IMR-90 (cell line): ENCODE measurements around the gene CYP2F1. TPM values are rescaled to one million over a fixed set of nuclear protein-coding genes. Genes with fewer than 3 reads are reported as not detected.

ENCODE experiments used
- ATAC-seq: fragments of 200-7000 bp; cut with Tn5 transposase; 2 replicates; pipeline ENCODE4 v1.9.1; 2020; ENCODE audit warnings: low read depth, mild to moderate bottlenecking, moderate library complexity
- BruUV-seq: library from RNA; stranded (reverse); fragments of 400-500 nt; replicated peaks from 2 replicates; lab custom pipeline; 2021; lab: Mats Ljungman, UMichigan
- CTCF ChIA-PET: fragments of 300-600 bp; formaldehyde crosslinking; extraction: SDS; loops from one replicate; lab custom pipeline; 2021; ENCODE audit warnings: antibody characterized with exemption; lab: Yijun Ruan, JAX
- POLR2A ChIA-PET: fragments of 300-600 bp; sonication (Branson Sonifier 250); formaldehyde crosslinking; loops from one replicate; lab custom pipeline; 2022; ENCODE audit warnings: antibody characterized with exemption; ENCODE audit not compliant: unreplicated experiment; lab: Charles Lee
- DNase-seq: peaks from one replicate; pipeline ENCODE4 v3.0.0; 2013
- H2AFZ ChIP-seq: replicated peaks from 2 replicates; pipeline ENCODE3; 2013; ENCODE audit warnings: low read length, mild to moderate bottlenecking; ENCODE audit not compliant: poor library complexity
- H2AK5ac ChIP-seq: 2 replicates; pipeline ENCODE4 v1.6.1; 2013; ENCODE audit warnings: low read depth, low read length, inconsistent platforms
- H2AK9ac ChIP-seq: replicated peaks from 2 replicates; pipeline ENCODE3; 2013; ENCODE audit warnings: mild to moderate bottlenecking, low read depth, low read length, moderate library complexity; ENCODE audit not compliant: poor library complexity
- H2BK120ac ChIP-seq: 2 replicates; pipeline ENCODE4 v1.6.1; 2013; ENCODE audit warnings: low read depth, low read length, inconsistent platforms
- H2BK15ac ChIP-seq: 3 replicates; pipeline ENCODE4 v1.6.1; 2013; ENCODE audit warnings: low read depth, low read length, inconsistent platforms
- H2BK20ac ChIP-seq: 2 replicates; pipeline ENCODE4 v1.6.1; 2013; ENCODE audit warnings: low read depth, mild to moderate bottlenecking, inconsistent platforms, low read length, moderate library complexity
- H2BK5ac ChIP-seq: 2 replicates; pipeline ENCODE4 v1.6.1; 2013; ENCODE audit warnings: mild to moderate bottlenecking, low read depth, low read length, inconsistent platforms; ENCODE audit not compliant: poor library complexity, severe bottlenecking
- H3K14ac ChIP-seq: replicated peaks from 2 replicates; pipeline ENCODE4 v1.6.1; 2013; ENCODE audit warnings: low read depth, low read length, inconsistent platforms
- H3K18ac ChIP-seq: 2 replicates; pipeline ENCODE4 v1.6.1; 2013; ENCODE audit warnings: low read depth, low read length, control low read depth
- H3K23ac ChIP-seq: 2 replicates; pipeline ENCODE4 v1.6.1; 2013; ENCODE audit warnings: low read depth, low read length, inconsistent platforms
- H3K27ac ChIP-seq: 2 replicates; pipeline ENCODE4 v1.5.1; 2013; ENCODE audit warnings: mild to moderate bottlenecking, control low read depth, low read length; ENCODE audit not compliant: insufficient read depth
- H3K27me3 ChIP-seq: 2 replicates; pipeline ENCODE4 v1.6.1; 2013; ENCODE audit warnings: low read length; ENCODE audit not compliant: control insufficient read depth, insufficient read depth
- H3K36me3 ChIP-seq: 2 replicates; pipeline ENCODE4 v1.6.1; 2013; ENCODE audit warnings: low read length, mixed read lengths; ENCODE audit not compliant: control insufficient read depth, insufficient read depth
- H3K4ac ChIP-seq: 2 replicates; pipeline ENCODE4 v1.6.1; 2013; ENCODE audit warnings: low read depth, low read length, inconsistent platforms
- H3K4me1 ChIP-seq: 2 replicates; pipeline ENCODE4 v1.6.1; 2013; ENCODE audit warnings: low read length, mixed read lengths; ENCODE audit not compliant: control insufficient read depth, insufficient read depth
- H3K4me2 ChIP-seq: 2 replicates; pipeline ENCODE4 v1.6.1; 2013; ENCODE audit warnings: low read depth, mild to moderate bottlenecking, control low read depth, low read length, moderate library complexity
- H3K4me3 ChIP-seq: 2 replicates; pipeline ENCODE4 v1.5.1; 2013; ENCODE audit warnings: low read depth, mild to moderate bottlenecking, control low read depth, low read length, moderate library complexity; ENCODE audit not compliant: insufficient read depth
- H3K56ac ChIP-seq: 2 replicates; pipeline ENCODE4 v1.6.1; 2013; ENCODE audit warnings: low read length, inconsistent platforms; ENCODE audit not compliant: insufficient read depth; ENCODE audit errors: extremely low read depth
- H3K79me1 ChIP-seq, 2 experiments: 2 replicates each; pipeline ENCODE4 v1.6.1; 2013; ENCODE audit warnings: low read length in 2 of 2, inconsistent platforms in 1 of 2, low read depth in 1 of 2
- H3K9ac ChIP-seq: 2 replicates; pipeline ENCODE4 v1.6.1; 2013; ENCODE audit warnings: low read depth, low read length, control low read depth
- H3K9me1 ChIP-seq: 2 replicates; pipeline ENCODE4 v1.6.1; 2013; ENCODE audit warnings: low read length, inconsistent platforms; ENCODE audit not compliant: insufficient read depth
- H3K9me3 ChIP-seq: 2 replicates; pipeline ENCODE4 v1.6.1; 2013; ENCODE audit warnings: low read length; ENCODE audit not compliant: control insufficient read depth, insufficient read depth
- H4K20me1 ChIP-seq: 2 replicates; pipeline ENCODE4 v1.6.1; 2013; ENCODE audit warnings: low read length, inconsistent platforms; ENCODE audit not compliant: insufficient read depth
- H4K5ac ChIP-seq: 2 replicates; pipeline ENCODE4 v1.6.1; 2013; ENCODE audit warnings: mild to moderate bottlenecking, low read depth, low read length, control low read depth
- H4K8ac ChIP-seq, 2 experiments: 2 replicates each; pipeline ENCODE4 v1.6.1; 2013; ENCODE audit warnings: low read depth in 2 of 2, low read length in 2 of 2, control low read depth in 1 of 2, inconsistent platforms in 1 of 2
- H4K91ac ChIP-seq: 2 replicates; pipeline ENCODE4 v1.6.1; 2013; ENCODE audit warnings: low read depth, low read length, inconsistent platforms; ENCODE audit not compliant: insufficient read depth
- BHLHE40 ChIP-seq: fragments of 150-350 bp; IDR thresholded peaks from 2 replicates; pipeline ENCODE4 v1.6.1; 2016; ENCODE audit warnings: mild to moderate bottlenecking, low read depth, low read length
- RFX5 ChIP-seq: IDR thresholded peaks from 2 replicates; pipeline ENCODE4 v1.8.0; 2012; ENCODE audit warnings: low read depth, mild to moderate bottlenecking, low read length, moderate library complexity
- WGBS, 2 experiments: methylation state at CpG; one replicate each; pipeline versions ENCODE4 v1.1.5 to v1.1.7; 2013; ENCODE audit warnings: missing lambda C conversion rate in 2 of 2; ENCODE audit not compliant: insufficient read length in 1 of 2; ENCODE audit errors: extremely low coverage in 2 of 2; 5-methylcytosine and 5-hydroxymethylcytosine counted together
- dilution Hi-C: fragments of 300-500 bp; cut with HindIII; formaldehyde crosslinking; loops from one replicate; pipeline ENCODE4 v1.14.3; 2018; ENCODE audit warnings: low sequenced_read_pairs; ENCODE audit not compliant: unreplicated experiment
- in situ Hi-C: fragments of 300-500 bp; cut with MboI; formaldehyde crosslinking; loops from 3 replicates; pipeline ENCODE4 v1.14.3; 2019; ENCODE audit warnings: low sequenced_read_pairs, inconsistent platforms, mixed read lengths
- intact Hi-C: fragments of 100-400 bp; cut with micrococcal nuclease; formaldehyde crosslinking; loops from 2 replicates; pipeline ENCODE4 v1.10.0; 2022
- polyA plus RNA-seq, 3 experiments: library from polyadenylated mRNA; depleted of rRNA; stranded (reverse); fragments of >200 nt; gene quantifications; 2 replicates each; pipeline ENCODE4 v1.2.3, GENCODE V29; 2012; ENCODE audit warnings: low replicate concordance in 1 of 3
- total RNA-seq: library from RNA; depleted of rRNA; stranded (reverse); fragments of >200 nt; gene quantifications from 2 replicates; pipeline ENCODE4 v1.2.3, GENCODE V29; 2012

The CYP2F1 gene
- total and polyA plus RNA-seq, 2 of the 4 experiments (the other 2 are of a cell fraction), result not detected

DNA sequence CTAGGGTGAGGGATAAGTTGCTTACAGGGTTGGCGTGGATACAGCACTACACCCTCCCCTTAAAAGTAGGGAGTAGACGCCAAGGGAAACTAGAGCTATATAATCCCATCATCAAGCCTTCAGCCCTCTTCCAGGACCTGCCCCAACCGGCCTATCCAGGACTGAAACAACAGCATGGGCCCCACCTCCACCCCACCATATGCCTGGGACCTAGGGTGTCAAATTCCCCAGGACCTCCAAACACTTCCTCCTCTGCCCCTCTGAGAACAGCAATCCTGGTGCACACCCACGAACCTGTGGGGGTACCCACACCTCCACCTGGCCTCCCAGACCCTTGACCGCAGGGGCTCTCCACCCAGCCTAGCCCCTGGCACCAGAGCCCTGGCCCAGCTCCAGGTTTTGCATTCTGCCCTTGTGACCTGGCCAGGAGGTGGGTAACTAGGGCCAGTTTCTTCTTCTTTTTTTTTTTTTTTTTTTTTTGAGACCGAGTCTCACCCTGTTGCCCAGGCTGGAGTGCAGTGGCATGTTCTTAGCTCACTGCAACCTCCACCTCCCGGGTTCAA lies 1.4 kb upstream of the CYP2F1 start:
- H2BK120ac ChIP-seq, result no peak overlapping the region
- H4K20me1 ChIP-seq, result no peaks in the 10 kb centered on the region
- no peak overlapping the region for H3K56ac ChIP-seq
- no peak overlapping the region for H3K18ac ChIP-seq
- H3K4ac ChIP-seq, result no peak overlapping the region
- H3K9me3 ChIP-seq, result no peaks in the 10 kb centered on the region
- no TSS peak for BruUV-seq
- H3K79me1 ChIP-seq, result no peaks in the 10 kb centered on the region
- H4K5ac ChIP-seq, result no peak overlapping the region
- H3K9me1 ChIP-seq, result no peaks in the 10 kb centered on the region
- no peak overlapping the region for H3K9ac ChIP-seq
- intact Hi-C loops, result no loop called here
- H2AK9ac ChIP-seq, result no peak overlapping the region
- no peaks in the 10 kb centered on the region for H3K36me3 ChIP-seq
- WGBS, 2 experiments, result no CpG with 5 or more reads among the region's 7 CpGs
- ChIA-PET POLR2A (no interaction called here), CTCF (no interaction called here)
- no peak overlapping the region for H3K23ac ChIP-seq
- H3K4me1 ChIP-seq, result no peaks in the 10 kb centered on the region
- H3K4me2 ChIP-seq, result no peak overlapping the region
- no peak overlapping the region for H4K91ac ChIP-seq
- no peak overlapping the region for H2BK15ac ChIP-seq
- H4K8ac ChIP-seq, result no peak overlapping the region
- H3K14ac ChIP-seq, result no peak overlapping the region
- H2AK5ac ChIP-seq, result no peak overlapping the region
- TF ChIP-seq RFX5 (no peak), BHLHE40 (no peak)
- ATAC-seq (no peak), DNase-seq (no peak)
- peaks cover 5% of the 10 kb centered on the region; the same call in 1 of the 2 replicates for H3K27me3 ChIP-seq
- H2BK5ac ChIP-seq, result no peak overlapping the region
- no peak overlapping the region for H3K4me3 ChIP-seq
- H3K27ac ChIP-seq, result no peak overlapping the region
- no peak overlapping the region for H2BK20ac ChIP-seq
- dilution Hi-C loops, result no loop called here
- no peak overlapping the region for H2AFZ ChIP-seq
- in situ Hi-C loops, result no loop called here
